ENCODE data around the gene GPR63.

Gene GPR63

DNA sequence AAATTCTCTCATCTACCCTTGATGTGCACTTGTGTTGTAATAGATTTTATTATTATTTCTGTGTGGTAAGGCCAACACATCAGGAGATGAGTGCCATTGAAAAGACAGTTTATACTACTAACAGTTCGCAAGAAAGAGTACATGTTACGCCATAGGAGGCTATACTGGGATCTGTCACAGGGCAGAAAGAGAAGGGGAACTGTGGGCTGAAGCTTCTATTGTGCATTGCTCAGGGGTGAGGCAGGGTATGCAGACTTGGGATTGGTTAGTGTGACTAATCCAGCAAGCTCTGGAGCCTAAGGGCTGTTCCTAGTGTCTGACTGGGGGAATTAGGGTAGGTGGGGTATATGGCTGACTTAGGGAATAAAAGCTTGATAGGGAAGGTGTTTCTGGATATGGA lies 50.9 kb downstream of the GPR63 start:
- DNase-seq (ENCODE audit: extremely low read depth, low read depth): no peak
- TF ChIP-seq, protein P1, sequence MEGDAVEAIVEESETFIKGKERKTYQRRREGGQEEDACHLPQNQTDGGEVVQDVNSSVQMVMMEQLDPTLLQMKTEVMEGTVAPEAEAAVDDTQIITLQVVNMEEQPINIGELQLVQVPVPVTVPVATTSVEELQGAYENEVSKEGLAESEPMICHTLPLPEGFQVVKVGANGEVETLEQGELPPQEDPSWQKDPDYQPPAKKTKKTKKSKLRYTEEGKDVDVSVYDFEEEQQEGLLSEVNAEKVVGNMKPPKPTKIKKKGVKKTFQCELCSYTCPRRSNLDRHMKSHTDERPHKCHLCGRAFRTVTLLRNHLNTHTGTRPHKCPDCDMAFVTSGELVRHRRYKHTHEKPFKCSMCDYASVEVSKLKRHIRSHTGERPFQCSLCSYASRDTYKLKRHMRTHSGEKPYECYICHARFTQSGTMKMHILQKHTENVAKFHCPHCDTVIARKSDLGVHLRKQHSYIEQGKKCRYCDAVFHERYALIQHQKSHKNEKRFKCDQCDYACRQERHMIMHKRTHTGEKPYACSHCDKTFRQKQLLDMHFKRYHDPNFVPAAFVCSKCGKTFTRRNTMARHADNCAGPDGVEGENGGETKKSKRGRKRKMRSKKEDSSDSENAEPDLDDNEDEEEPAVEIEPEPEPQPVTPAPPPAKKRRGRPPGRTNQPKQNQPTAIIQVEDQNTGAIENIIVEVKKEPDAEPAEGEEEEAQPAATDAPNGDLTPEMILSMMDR (IDR thresholded peaks at IDR 0.05; ENCODE audit: low read depth, low read length): no peak

DNA sequence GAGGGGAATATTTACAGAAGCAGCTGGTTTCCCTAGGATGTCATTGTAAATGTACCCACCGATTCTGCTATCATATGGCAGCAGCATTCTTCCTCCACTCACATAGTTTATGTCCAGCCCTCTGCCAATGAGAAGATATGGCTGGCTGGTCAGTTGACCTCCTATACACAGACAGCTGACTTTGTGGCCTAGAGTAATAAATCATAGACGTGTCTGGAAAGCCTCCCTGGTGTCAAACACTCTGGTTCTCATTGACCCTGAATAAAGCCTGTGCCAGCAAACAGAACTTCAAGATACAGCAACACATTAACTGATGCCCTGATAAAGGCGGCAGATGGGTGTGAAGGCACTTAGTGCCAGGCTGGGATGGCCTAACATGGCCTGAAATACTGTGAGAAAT lies 52.6 kb downstream of the GPR63 start:
- TF ChIP-seq, protein P1 (IDR thresholded peaks at IDR 0.05; ENCODE audit: low read depth, low read length): no peak
- DNase-seq (ENCODE audit: extremely low read depth, low read depth): no peak

DNA sequence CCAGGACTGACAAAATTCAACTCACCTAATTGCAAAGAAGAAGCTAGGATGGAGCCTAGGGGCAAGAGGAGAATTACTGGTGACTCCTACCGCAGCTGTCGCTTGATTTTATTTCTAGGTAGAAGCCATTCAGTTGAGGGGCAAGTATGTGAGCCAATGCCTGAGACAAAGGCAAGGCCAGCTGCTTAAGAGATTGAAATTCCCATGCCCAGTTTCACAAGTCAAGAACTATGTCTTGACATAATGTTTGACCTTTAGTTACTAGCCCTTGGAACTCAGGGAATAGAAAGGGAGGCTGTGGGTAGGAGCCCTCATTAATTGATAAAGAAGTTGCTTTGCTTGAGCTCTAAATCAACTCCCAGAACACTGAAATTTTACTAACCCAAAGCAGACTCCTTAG lies 54.0 kb downstream of the GPR63 start:
- DNase-seq (ENCODE audit: extremely low read depth, low read depth): no peak
- TF ChIP-seq, protein P1 (IDR thresholded peaks at IDR 0.05; ENCODE audit: low read depth, low read length): no peak

DNA sequence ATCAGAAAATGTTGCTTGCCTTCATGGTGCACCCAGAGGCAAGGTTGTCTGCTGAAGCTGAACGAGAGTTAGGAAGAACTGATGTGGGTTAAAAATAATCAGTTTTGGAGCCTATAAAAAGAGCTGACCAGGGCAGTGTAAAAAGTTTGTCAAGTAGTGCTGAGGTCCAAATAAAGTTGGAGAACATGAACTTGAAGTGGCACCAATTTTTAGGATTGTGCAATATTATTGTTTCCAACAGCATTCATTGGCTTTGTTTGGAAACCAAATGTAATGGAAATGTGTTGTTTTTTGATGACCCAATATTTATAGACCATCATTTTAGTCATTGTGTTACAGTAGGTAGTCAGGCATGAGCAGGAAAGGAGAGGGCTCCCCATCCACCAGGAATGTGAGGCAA lies 55.7 kb downstream of the GPR63 start:
- DNase-seq (ENCODE audit: extremely low read depth, low read depth): no peak
- TF ChIP-seq, protein P1 (IDR thresholded peaks at IDR 0.05; ENCODE audit: low read depth, low read length): no peak

DNA sequence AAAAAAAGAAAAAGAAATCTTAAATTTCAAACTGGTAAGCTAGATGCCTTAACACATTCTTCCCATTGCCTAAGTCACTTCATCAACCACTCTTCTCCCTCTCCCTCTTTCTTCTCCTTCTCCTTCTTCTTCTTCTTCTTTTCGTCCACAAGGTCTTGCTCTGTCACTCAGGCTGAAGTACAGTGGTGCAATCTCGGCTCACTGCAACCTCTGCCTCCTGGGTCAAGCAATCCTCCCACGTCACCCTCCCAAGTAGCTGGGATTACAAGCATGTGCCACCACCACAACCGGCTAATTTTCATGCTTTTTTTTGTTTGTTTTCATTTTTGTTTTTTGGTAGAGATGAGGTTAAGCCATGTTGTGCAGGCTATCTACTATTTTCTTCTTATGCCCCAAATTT lies 60.2 kb downstream of the GPR63 start:
- DNase-seq (ENCODE audit: extremely low read depth, low read depth): no peak
- TF ChIP-seq, protein P1 (IDR thresholded peaks at IDR 0.05; ENCODE audit: low read depth, low read length): no peak

DNA sequence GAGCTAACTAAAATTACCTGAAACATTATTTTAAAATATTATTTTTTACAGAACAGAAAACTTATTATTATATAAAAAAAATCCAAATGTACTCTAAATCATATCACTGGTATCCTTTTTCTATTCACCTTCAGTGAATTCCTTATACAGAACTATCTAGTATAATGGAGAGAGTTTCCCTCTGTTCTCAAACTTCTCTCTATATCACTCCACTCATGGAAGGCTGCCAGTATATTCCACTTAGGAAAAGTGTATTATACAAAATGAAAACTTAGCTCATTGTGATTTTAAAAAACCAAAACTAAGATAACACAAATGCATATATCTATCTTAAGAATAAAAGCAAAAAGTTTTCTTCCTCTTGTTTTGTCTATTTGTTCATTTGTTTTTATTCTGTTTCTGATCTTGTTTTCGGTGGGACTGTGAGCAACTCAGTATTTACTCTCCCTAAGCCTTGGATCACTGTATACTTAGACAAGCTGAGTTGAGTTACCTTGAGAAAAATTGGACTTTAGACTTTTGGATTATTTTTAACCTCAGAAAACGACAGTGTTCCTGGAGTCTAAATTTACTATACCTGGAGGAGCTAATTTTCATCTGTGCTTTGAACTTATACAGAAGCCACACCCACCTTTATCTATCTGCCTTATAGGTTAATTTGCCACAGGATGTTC lies 61.4 kb downstream of the GPR63 start:
- TF ChIP-seq, protein P1 (IDR thresholded peaks at IDR 0.05; ENCODE audit: low read depth, low read length): no peak
- no peak for DNase-seq (ENCODE audit: extremely low read depth, low read depth)

DNA sequence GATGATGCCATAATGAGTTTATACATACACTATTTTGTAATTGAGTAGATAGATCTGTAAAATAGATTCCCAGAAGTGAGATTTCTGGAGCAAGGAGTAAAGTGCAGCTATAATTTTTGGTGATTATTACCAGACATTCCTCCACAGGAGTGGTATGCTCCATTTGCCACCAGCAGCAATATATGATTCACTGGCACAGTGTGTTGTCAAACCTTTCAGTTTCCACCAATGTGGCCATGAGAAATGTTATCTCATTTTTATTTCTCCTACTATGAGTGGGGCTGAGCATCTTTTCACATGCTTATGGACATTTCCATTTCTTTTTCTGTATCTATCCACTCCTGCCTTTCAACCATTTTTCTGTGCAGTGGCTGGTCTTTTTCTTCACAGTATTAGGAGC lies 70.5 kb downstream of the GPR63 start:
- DNase-seq (ENCODE audit: extremely low read depth, low read depth): no peak
- TF ChIP-seq, protein P1 (IDR thresholded peaks at IDR 0.05; ENCODE audit: low read depth, low read length): no peak
